ENCODE measurements around the gene GFRA4. TPM values are rescaled to one million over a fixed set of nuclear protein-coding genes. Genes with fewer than 3 reads are reported as not detected.
"Not testable (repeated sequence)": the region's sequence is repeated elsewhere in the genome, so short reads cannot be mapped to it uniquely, and the experiment has no call there.

The GFRA4 gene
- polyA plus RNA-seq, 3 donors: not detected

- no peak overlapping the region for H3K27ac ChIP-seq (ENCODE audit: low read depth, low read length)
- WGBS, 3 donors: 94 to 97% (median 95%) methylated on average over 1 of the region's 1 CpG
These were observed 27.9 kb downstream of the GFRA4 start for GRCh38 chr20:3635346-3635745.

- no peak overlapping the region for H3K27ac ChIP-seq (ENCODE audit: low read depth, low read length)
- 33 to 72% (median 68%) methylated on average over 6 of the region's 6 CpGs for WGBS, 3 donors
These were observed 29.2 kb downstream of the GFRA4 start for GRCh38 chr20:3633913-3634478.

- no peak overlapping the region for H3K27ac ChIP-seq (ENCODE audit: low read depth, low read length)
- WGBS, 3 donors: 62 to 96% (median 83%) methylated on average over 7 of the region's 7 CpGs
These were observed 30.7 kb downstream of the GFRA4 start for GRCh38 chr20:3632311-3633004.

GRCh38 chr20:3631534-3631933 lies 31.7 kb downstream of the GFRA4 start:
- no peak overlapping the region for H3K27ac ChIP-seq (ENCODE audit: low read depth, low read length)
- 87 to 93% (median 90%) methylated on average over 5 of the region's 5 CpGs for WGBS, 3 donors

GRCh38 chr20:3630429-3630828 lies 32.8 kb downstream of the GFRA4 start:
- WGBS, 3 donors: 42 to 89% (median 83%) methylated on average over 8 of the region's 8 CpGs
- no peak overlapping the region for H3K27ac ChIP-seq (ENCODE audit: low read depth, low read length)

- WGBS, 3 donors: 81 to 95% (median 93%) methylated on average over 2 of the region's 2 CpGs
- H3K27ac ChIP-seq (ENCODE audit: low read depth, low read length): no peak overlapping the region
These were observed 33.3 kb downstream of the GFRA4 start for GRCh38 chr20:3629893-3630292.

- 84 to 93% (median 88%) methylated on average over 16 of the region's 16 CpGs for WGBS, 3 donors
These were observed 34.5 kb downstream of the GFRA4 start for GRCh38 chr20:3628502-3629314.

GRCh38 chr20:3627476-3627875 lies 35.7 kb downstream of the GFRA4 start:
- WGBS, 3 donors: 86 to 91% (median 90%) methylated on average over 2 of the region's 2 CpGs
- H3K27ac ChIP-seq (ENCODE audit: low read depth, low read length): no peak overlapping the region

More at GRCh38 chr20:3628502-3629314, 34.5 kb downstream of the GFRA4 start:
- H3K27ac ChIP-seq (ENCODE audit: low read depth, low read length): no peak overlapping the region

GRCh38 chr20:3622406-3622805 lies 40.8 kb downstream of the GFRA4 start:
- 81 to 94% (median 93%) methylated on average over 4 of the region's 4 CpGs for WGBS, 3 donors
- no peak overlapping the region for H3K27ac ChIP-seq (ENCODE audit: low read depth, low read length)

- no peak overlapping the region for H3K27ac ChIP-seq (ENCODE audit: low read depth, low read length)
- 86 to 92% (median 89%) methylated on average over 8 of the region's 8 CpGs for WGBS, 3 donors
These were observed 42.1 kb downstream of the GFRA4 start for GRCh38 chr20:3621111-3621510.

GRCh38 chr20:3616250-3616649 lies 46.9 kb downstream of the GFRA4 start:
- 43 to 73% (median 45%) methylated on average over 4 of the region's 4 CpGs for WGBS, 3 donors
- H3K27ac ChIP-seq (ENCODE audit: low read depth, low read length): no peak overlapping the region

GRCh38 chr20:3615171-3615840 lies 47.9 kb downstream of the GFRA4 start:
- H3K27ac ChIP-seq (ENCODE audit: low read depth, low read length): not testable (repeated sequence)
- 82 to 94% (median 84%) methylated on average over 13 of the region's 13 CpGs for WGBS, 3 donors

GRCh38 chr20:3614466-3614865 lies 48.7 kb downstream of the GFRA4 start:
- WGBS, 3 donors: 94 to 97% (median 96%) methylated on average over 5 of the region's 5 CpGs
- no peak overlapping the region for H3K27ac ChIP-seq (ENCODE audit: low read depth, low read length)

- WGBS, 3 donors: 88 to 91% (median 90%) methylated on average over 9 of the region's 9 CpGs
- no peak overlapping the region for H3K27ac ChIP-seq (ENCODE audit: low read depth, low read length)
These were observed 49.3 kb downstream of the GFRA4 start for GRCh38 chr20:3613821-3614440.

GRCh38 chr20:3612795-3613572 lies 50.2 kb downstream of the GFRA4 start:
- 84 to 87% (median 87%) methylated on average over 10 of the region's 10 CpGs for WGBS, 3 donors
- no peak overlapping the region for H3K27ac ChIP-seq (ENCODE audit: low read depth, low read length)

- 48 to 69% (median 67%) methylated on average over 1 of the region's 1 CpG for WGBS, 3 donors
- no peak overlapping the region for H3K27ac ChIP-seq (ENCODE audit: low read depth, low read length)
These were observed 51.3 kb downstream of the GFRA4 start for GRCh38 chr20:3611901-3612300.

All from adipose tissue (tissue), 3 donors.